SH-SY5Y (cell line): ENCODE data around the gene ARID3A.

Source experiments
- GATA2 ChIP-seq: IDR thresholded peaks from 2 replicates; pipeline ENCODE4 v1.6.1; 2011; ENCODE audit warnings: mild to moderate bottlenecking, low read depth, low read length
- GATA3 ChIP-seq: IDR thresholded peaks from 2 replicates; pipeline ENCODE4 v1.6.1; 2011; ENCODE audit warnings: low read depth, mild to moderate bottlenecking, low read length, moderate library complexity

GRCh38 chr19:925526-926322 is at the start of gene ARID3A:
- TF ChIP-seq GATA3 = no peak
- TF ChIP-seq GATA2 = no peak
